HG03558 (cell line): ENCODE measurements around the gene B4GALT2.

Experiments used
- ATAC-seq: cut with Tn5 transposase; IDR thresholded peaks from one replicate; pipeline ENCODE4 v1.9.1; 2021; ENCODE audit warnings: moderate number of reproducible peaks; ENCODE audit not compliant: unreplicated experiment; ENCODE audit errors: extremely low read depth

B4GALT2 gene

DNA sequence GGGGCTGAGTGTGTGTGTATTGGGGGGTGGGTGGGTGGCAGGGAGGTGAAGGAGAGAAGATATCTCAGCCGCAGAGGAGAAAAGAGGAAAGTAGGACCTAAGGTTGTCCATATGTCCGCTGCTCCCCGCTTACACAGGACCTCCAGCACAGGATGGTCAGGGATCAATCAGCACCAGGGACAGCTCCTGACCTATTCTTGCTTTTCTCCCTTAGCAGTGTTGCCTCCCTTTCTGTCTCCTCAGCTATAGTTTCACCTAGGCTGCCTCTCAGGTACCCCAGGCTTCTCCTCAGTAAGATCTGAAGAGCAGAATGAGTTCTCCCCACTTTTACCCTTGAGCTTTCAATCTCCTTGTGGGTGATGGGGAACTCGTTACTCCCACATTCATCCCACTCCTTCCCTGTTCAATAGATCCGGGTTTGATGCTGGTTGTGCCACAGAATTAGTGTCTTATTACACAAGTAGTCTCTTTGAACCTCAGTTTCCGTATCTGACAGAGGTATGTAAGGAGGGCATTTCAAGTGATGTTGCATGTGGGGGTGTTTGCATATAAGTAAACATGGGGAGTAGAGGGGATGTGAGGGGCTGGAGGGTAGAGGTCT lies 10.6 kb upstream of the B4GALT2 start:
- ATAC-seq, result no peak

DNA sequence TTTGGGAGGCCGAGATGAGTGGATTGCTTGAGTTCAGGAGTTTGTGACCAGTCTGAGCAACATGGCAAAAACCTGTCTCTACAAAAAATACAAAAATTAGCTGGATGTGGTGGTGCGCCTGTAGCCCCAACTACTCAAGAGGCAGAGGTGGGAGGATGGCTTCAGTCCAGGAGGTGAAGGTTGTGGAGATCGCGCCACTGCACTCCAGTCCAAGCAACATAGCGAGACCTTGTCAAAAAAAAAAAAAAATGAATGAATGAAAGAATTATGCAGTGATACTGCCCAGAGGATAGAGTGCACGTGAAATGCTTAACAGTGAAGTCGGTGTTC lies 9.6 kb upstream of the B4GALT2 start:
- no peak for ATAC-seq

DNA sequence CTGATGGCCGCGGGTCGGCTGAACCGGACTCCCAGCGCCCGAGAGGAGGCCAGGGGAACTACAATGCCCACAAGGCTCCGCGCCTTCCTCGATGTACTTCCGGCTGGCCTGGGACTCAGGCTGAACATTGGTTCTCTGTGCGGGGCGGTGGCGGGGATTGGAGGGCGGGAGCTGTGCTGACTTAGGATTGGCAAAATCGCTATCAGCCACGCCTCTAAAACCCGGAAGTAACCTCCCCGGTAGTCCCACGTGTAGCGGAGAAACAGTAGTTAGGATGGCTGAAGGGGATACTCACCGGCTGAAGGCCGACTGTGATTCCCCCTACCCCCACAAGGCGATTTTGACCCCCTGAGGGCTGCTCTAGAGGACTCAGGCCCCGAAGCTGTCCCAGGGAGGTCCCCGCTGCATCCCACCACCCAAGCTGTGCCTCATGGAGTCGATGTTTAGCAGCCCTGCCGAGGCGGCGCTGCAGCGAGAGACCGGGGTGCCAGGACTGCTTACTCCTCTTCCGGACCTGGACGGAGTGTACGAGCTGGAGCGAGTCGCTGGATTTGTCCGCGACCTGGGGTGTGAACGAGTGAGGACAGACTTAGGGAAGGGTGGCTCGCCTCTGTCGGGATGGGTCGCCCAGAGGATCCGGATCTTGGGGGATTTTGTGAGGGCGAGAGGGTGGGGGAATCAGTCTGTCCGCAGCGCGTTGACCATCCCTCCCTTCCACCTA lies 9.1 kb upstream of the B4GALT2 start, which contains the start of gene DPH2:
TSS of gene DPH2 (plus strand) at position 265 of the 721 bp plus-strand sequence. CDS start at position 431, 166 bp downstream.
- no peak for ATAC-seq

DNA sequence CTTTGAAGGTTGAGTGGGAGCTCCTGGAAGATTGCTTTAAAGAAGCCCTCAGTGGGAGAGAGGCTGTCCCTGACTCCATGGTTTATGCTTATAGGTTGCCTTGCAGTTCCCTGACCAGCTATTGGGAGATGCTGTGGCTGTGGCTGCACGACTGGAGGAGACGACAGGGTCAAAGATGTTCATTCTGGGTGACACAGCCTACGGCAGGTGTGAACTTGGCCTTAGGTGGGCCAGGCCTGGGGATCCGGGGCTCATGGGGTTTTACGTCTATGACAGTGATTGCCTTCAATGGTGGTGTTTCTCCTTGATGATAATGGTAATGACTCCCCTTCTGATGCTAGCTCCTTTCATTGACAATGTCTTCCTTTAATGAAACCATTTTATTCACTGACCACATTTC lies 8.5 kb upstream of the B4GALT2 start:
- ATAC-seq, result no peak

DNA sequence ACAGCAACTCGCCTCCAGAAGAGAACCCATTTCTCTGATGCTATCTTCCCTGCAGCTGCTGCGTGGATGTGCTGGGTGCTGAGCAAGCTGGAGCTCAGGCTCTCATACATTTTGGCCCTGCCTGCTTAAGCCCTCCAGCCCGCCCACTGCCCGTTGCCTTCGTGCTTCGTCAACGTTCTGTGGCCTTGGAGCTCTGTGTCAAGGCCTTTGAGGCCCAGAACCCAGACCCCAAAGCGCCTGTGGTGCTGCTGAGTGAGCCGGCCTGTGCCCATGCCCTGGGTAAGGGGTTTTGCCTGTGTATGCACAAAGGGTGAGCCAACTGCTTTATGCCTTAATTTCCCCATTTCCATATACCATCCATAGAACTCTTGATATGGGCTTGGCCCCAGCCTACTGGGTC lies 8.1 kb upstream of the B4GALT2 start:
- ATAC-seq, result no peak

DNA sequence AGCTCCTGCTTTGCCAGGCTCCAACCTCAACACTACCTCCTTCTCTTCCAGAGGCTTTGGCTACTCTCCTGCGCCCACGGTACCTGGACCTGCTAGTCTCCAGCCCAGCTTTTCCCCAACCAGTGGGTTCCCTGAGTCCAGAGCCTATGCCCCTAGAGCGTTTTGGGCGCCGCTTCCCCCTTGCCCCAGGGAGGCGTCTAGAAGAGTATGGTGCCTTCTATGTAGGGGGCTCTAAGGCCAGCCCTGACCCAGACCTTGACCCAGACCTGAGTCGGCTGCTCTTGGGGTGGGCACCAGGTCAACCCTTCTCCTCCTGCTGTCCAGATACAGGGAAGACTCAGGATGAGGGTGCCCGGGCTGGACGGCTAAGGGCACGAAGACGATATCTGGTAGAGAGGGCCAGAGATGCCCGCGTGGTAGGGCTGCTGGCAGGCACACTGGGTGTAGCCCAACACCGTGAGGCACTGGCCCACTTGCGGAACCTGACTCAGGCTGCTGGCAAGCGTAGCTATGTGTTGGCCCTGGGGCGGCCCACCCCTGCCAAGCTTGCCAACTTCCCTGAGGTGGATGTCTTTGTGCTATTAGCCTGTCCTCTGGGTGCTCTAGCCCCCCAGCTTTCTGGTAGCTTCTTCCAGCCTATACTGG lies 7.6 kb upstream of the B4GALT2 start:
- no peak for ATAC-seq

DNA sequence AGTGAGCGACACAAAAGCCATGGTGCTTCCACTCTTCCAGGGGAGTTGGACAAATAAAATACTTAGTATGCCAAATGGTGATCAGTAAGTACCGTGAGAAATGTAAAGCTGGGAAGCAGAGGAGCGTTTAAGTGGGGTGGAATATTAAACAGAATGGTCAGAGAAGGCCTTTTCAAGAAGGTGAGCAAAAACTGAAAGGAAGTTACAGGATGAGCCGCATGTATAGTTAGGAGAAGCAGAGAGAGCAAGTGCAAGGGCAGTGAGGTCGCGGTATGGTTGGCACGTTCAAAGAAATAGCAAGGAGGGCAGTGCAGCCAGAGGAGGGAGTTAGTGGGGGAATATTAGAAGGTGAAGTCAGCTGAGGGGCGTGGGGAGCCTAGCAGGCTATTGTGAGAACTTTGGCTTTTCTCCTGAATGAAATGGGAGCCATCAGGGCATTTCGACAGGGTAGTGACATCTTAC lies 5.0 kb upstream of the B4GALT2 start:
- no peak for ATAC-seq

DNA sequence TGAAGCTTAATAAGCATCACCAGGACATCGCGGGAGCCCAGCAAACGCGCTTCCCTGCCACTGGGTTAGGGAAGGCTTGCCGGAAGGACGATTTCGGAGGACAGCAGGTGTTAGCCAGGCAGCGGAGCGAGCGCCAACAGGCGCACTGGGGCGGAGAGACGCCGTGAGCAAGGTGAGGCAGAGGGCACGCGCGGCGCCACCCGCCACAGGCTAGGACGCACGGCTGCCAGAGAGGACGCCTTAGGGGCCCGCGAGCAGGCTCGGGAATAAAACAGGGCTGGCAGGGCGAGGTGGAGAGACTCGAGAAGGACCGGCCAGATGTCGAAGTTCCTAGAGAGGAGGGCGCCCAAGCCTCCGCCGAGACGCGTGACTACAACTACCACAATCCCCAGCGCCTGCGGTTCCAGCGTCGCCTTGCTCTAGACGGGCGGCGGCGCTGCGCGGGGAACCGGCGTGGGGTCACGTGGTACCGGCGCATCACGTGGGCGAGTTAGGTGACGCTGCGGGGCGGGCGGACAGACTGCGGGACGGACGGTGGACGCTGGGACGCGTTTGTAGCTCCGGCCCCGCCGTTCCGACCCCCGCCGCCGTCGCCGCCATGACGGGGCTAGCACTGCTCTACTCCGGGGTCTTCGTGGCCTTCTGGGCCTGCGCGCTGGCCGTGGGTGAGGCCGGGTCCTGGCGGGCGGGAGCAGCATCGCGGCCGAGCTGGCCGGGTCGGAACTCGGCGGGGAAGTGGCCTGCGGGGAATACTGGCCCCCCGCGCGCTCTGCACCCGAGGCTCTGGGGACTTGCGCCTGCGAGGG lies 4.4 kb upstream of the B4GALT2 start, which contains the start of gene ATP6V0B:
TSS of gene ATP6V0B (plus strand) at position 518 of the 806 bp plus-strand sequence. CDS start at position 599, 81 bp downstream.
- ATAC-seq, result no peak

DNA sequence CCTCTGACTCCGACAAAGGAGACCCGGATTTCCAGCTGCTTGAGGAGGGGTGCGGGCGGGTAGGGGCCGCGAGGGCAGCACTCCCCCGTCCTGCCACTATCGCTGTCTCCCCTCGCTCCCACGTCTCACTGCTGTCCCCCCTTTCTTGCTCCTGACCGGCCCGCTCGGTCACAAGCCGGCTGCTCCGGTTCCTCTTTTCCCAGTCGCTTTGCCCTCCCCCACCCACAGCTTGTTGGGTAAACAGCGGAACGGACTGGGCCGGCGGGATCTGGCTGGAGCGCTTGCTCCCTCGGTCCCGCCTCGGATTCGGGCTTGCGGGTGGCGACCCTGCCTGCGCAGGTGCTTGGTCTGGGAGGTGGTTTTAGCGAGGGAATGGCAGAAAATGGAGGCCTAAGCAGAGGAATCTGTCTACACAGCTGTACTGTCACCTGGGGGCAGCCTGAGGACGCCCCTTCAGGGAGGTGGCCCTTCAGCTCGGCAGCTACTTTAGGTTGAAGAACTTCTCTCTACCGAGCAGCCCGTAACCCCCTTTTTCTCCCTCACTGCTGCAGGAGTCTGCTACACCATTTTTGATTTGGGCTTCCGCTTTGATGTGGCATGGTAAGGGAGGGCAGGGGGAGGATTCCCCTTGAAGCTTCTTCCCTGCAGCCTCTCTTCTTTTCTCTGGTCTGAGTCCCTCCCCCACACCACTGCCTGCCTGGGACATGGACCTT lies 3.6 kb upstream of the B4GALT2 start:
- no peak for ATAC-seq

DNA sequence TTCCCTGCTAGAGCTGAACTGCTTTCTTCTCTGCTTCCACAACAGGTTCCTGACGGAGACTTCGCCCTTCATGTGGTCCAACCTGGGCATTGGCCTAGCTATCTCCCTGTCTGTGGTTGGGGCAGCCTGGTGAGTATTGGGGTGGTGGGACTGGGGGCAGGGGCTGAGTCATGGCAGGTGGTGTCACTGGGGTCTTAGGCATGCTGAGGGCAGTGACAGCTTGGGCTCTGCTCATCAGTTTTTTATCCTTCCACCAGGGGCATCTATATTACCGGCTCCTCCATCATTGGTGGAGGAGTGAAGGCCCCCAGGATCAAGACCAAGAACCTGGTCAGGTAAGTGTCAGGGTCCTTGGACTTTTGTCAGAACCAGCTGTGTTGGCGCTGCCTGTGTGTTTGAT lies 3.0 kb upstream of the B4GALT2 start:
- no peak for ATAC-seq

DNA sequence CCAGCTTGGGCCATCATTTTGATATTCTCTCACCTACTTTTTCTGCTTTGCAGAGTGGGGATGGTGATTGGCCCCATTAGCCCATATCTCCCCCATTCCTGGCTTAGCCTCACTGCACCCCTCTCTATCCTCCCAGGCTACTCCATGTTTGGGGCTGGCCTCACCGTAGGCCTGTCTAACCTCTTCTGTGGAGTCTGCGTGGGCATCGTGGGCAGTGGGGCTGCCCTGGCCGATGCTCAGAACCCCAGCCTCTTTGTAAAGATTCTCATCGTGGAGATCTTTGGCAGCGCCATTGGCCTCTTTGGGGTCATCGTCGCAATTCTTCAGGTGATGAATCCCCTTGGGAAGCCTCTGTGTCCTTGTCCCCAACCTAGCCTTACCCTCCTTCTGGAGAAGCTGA lies 2.1 kb upstream of the B4GALT2 start:
- ATAC-seq, result no peak

DNA sequence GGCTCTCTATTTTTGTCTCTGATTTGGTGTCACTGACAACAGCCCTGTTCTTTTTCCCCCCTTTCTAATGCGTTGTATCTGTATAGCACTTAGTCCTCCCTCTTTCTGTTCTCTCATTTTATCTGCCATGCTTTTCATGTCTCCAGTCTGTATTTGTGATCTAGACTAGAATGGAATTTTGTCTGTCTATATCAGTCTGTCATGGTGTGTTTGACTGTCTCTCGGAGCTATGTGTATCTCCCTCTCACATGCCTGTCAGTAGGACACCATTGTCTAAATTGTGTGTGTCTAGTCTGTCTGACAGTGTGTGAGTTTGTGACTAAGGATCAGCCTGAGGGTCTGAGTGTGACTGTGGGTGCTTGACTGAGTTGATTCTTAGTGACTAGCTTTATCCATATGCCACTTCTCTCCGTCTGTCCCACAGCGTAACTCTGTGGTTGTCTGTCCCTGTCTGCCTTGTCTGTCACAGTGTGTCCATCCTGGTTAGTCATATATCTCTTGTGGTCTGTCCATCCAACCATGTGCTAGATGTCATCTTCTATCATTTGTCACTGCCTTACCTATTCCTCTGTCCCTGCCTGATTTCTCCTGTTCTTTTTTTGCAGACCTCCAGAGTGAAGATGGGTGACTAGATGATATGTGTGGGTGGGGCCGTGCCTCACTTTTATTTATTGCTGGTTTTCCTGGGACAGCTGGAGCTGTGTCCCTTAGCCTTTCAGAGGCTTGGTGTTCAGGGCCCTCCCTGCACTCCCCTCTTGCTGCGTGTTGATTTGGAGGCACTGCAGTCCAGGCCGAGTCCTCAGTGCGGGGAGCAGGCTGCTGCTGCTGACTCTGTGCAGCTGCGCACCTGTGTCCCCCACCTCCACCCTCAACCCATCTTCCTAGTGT lies 1.4 kb upstream of the B4GALT2 start:
- no peak for ATAC-seq

DNA sequence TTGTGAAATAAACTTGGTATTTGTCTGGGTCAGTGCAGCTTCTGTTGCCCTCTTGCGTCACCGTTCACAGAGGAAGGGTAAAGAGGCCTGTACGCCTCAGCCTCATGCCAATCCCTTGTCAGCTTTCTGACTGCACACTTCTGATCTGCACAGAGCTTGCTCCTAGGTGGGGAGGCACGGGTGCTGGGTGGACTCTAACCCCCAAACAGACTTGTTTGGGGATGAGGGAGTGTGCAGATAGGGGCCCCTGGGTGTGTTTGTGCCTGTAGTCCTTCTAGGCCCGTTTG lies 803 bp upstream of the B4GALT2 start:
- no peak for ATAC-seq

DNA sequence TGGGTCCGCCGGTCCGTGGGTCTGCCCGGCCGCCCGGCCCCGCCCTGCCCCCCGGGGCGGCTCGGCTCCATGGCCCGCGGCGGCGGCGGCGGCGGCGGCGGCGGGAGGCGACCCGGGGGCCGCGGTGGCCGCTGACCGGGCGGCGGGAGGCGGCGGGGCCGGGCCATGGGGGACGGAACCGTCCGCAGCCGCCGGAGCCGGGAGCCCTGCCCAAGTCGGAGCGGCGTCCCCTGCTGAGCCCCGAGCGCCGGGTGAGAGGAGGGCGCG lies 184 bp downstream of the B4GALT2 start:
- no peak for ATAC-seq

DNA sequence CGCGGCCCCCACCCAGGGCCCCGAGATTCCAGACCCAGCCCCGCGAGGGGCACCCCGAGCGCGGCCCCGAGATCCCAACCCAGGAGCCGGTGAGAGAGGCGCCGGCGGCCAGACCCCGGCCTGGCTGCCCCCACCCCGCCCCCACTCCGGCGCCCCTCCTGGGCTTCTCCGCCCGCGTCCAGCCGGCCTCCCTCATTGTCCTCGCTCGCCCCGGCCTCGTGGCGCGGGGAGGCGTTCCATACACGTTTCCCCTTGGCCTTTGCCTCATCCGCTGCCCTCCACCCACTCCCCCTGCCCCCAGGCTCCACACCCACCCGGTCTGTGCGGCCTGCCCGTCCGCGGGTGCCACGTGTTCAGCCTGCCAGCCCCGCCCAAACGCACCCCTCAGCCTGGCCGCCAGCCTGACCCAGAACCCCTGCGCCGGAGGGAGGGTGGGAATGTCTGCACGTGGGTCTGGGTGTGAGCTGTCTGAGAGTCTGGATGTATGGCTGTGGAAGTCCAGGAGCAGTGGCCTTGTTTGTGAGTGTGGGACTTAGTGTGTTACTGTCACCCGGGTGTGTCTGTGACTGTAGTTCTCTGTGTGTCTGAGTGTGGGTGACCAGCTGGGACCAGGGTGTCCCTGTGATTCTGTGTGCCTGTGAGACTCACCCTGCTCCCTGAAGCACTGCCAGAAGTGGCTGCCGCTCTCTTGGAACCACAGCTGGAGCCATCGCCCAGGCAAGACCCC lies 681 bp downstream of the B4GALT2 start:
- no peak for ATAC-seq

DNA sequence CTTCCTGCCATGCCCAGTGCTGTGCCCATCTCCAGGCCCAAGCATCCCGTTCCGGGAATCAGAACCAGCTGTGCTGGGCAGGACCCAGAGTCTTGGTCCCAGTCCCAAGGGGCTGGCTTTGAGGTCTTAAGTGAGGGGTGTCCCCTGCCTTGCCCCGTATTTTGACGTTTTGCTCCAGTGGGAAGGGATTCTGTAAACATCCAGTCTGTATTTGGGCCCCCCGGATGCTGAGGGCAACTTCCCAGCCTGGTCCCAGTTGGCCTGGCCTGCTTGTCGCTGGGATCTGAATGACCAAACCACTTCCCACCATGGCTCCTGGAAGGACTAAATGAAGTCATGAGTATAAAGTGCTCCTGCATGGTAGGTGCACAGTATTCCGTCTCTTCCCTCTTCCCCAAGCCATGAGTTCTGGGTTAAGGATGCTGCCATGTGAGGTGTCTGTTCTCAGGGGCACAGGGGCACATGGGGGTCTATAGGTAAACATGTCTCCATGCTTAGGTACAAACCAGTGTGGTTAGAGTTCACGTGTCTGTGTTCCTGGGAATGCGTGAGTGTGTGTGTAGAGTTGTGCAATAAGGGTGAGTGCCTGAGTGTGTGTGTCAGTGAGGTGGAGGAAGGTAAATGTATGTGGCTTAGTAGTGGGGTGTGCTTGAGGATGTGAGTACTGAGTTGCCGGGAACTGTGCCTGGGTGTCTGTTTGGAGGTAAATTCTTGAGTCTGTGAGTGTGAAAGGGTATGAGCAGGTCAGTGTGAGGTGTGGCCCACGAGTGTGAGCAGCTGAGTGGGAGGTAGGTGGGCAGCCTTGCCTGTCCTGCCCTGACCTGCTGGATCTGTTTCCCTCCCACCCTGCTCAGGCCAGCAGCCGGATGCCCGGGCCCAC lies 1.5 kb downstream of the B4GALT2 start:
- ATAC-seq, result no peak

DNA sequence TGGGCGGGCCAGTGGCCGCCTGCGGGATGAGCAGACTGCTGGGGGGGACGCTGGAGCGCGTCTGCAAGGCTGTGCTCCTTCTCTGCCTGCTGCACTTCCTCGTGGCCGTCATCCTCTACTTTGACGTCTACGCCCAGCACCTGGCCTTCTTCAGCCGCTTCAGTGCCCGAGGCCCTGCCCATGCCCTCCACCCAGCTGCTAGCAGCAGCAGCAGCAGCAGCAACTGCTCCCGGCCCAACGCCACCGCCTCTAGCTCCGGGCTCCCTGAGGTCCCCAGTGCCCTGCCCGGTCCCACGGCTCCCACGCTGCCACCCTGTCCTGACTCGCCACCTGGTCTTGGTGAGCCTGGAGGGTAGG lies 2.1 kb downstream of the B4GALT2 start:
- ATAC-seq, result no peak

DNA sequence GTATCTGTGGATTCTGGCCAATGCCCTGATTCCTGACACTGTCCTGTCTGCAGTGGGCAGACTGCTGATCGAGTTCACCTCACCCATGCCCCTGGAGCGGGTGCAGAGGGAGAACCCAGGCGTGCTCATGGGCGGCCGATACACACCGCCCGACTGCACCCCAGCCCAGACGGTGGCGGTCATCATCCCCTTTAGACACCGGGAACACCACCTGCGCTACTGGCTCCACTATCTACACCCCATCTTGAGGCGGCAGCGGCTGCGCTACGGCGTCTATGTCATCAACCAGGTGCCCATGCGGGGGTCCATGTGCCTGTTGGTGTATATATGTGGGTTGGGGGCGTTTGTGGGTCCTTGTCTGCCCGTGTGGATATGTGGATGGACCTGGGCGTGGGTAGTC lies 2.6 kb downstream of the B4GALT2 start:
- no peak for ATAC-seq
